Measurements from ENCODE around the gene KIR2DL1. TPM values are rescaled to one million over a fixed set of nuclear protein-coding genes. Genes with fewer than 3 reads are reported as not detected.
A peak's percentile ranks its signal among the peaks of the same experiment; 100 is the strongest.
"Not testable (repeated sequence)": the region's sequence is repeated elsewhere in the genome, so short reads cannot be mapped to it uniquely, and the experiment has no call there.

Gene KIR2DL1
- 1 to 10 TPM in 2 of 5 experiments, not detected in 3; 1.0 to 1.2 TPM for total RNA-seq
- not detected for polyA plus RNA-seq
- total RNA-seq: not detected

- H3K9me3 ChIP-seq (ENCODE audit: control insufficient read depth in 2 of 3, low read length in 3 of 3); H3K36me3 Mint-ChIP-seq; H3K36me3 ChIP-seq (ENCODE audit: control insufficient read depth in 2 of 3, insufficient read depth in 3 of 3, low read length in 3 of 3); intact Hi-C loops (cut with micrococcal nuclease); H3K4me1 ChIP-seq (ENCODE audit: control insufficient read depth in 2 of 2, insufficient read depth in 2 of 2, low read length in 2 of 2); POLR2A ChIA-PET; H3K27ac ChIP-seq (ENCODE audit: low read depth, low read length); DNase-seq; CTCF ChIA-PET; ATAC-seq; H3K27me3 ChIP-seq (ENCODE audit: control insufficient read depth in 2 of 2, insufficient read depth in 2 of 2, low read length in 2 of 2); H3K4me3 ChIP-seq (ENCODE audit: low read length); H3K4me3 Mint-ChIP-seq; H3K4me1 Mint-ChIP-seq: not testable (repeated sequence)
- Mint-ChIP-seq H3K9me3 (peaks cover 0 to 21% (median 4%) of the 10 kb centered on the region in 11 donors), H3K27me3 (peaks cover 0 to 43% (median 12%) of the 10 kb centered on the region in 5 donors), H3K27ac (peak within 1 kb of the TSS in 1 of 9 donors; percentile 35)
Measured at GRCh38 chr19:54769646-54770045, at the start of gene KIR2DL1. TSS of gene KIR2DL1 (plus strand) at chr19:54769793. CDS start at chr19:54769851, 58 bp downstream.

- Mint-ChIP-seq H3K9me3 (peaks cover 6 to 62% (median 27%) of the 10 kb centered on the region in 11 donors), H3K27me3 (peaks cover 0 to 32% (median 23%) of the 10 kb centered on the region in 5 donors), H3K27ac (no peak within 1 kb of the TSS), H3K4me1 (peaks cover 0 to 8% (median 0%) of the 10 kb centered on the region in 7 donors), H3K4me3 (no peak within 1 kb of the TSS), H3K36me3 (peaks cover 0 to 8% (median 0%) of the 10 kb centered on the region in 5 donors)
- Histone ChIP-seq H3K36me3 (ENCODE audit: control insufficient read depth in 2 of 3, insufficient read depth in 3 of 3, low read length in 3 of 3) (no peaks in the 10 kb centered on the region), H3K27ac (ENCODE audit: low read depth, low read length) (no peak within 1 kb of the TSS), H3K4me1 (ENCODE audit: control insufficient read depth in 2 of 2, insufficient read depth in 2 of 2, low read length in 2 of 2) (no peaks in the 10 kb centered on the region), H3K4me3 (ENCODE audit: low read length) (no peak within 1 kb of the TSS), H3K27me3 (ENCODE audit: control insufficient read depth in 2 of 2, insufficient read depth in 2 of 2, low read length in 2 of 2) (no peaks in the 10 kb centered on the region), H3K9me3 (ENCODE audit: control insufficient read depth in 2 of 3, low read length in 3 of 3) (peaks cover 0 to 5% (median 0%) of the 10 kb centered on the region in 3 experiments)
- POLR2A ChIA-PET: no interaction called here
- DNase-seq: no peak
- CTCF ChIA-PET: no interaction called here
- no peak for ATAC-seq
- intact Hi-C loops (cut with micrococcal nuclease): no loop called here
Measured at GRCh38 chr19:54724142-54724541, 45.5 kb upstream of the KIR2DL1 start, which contains the start of gene KIR3DL3. TSS of gene KIR3DL3 (plus strand) at chr19:54724442. CDS start at chr19:54724497, 55 bp downstream.

GRCh38 chr19:54724644-54725043 is 44.9 kb upstream of the KIR2DL1 start:
- no peak for DNase-seq
- ChIA-PET CTCF (no interaction called here), POLR2A (no interaction called here)
- intact Hi-C loops (cut with micrococcal nuclease): no loop called here
- H3K27ac ChIP-seq (ENCODE audit: low read depth, low read length): no peak overlapping the region
- Mint-ChIP-seq H3K9me3 (peaks cover 6 to 57% (median 23%) of the 10 kb centered on the region in 11 donors), H3K27me3 (peaks cover 0 to 33% (median 24%) of the 10 kb centered on the region in 5 donors), H3K4me3 (no peak overlapping the region), H3K27ac (no peak overlapping the region), H3K4me1 (peaks cover 0 to 8% (median 0%) of the 10 kb centered on the region in 7 donors), H3K36me3 (peaks cover 0 to 8% (median 0%) of the 10 kb centered on the region in 5 donors)
- H3K4me1 ChIP-seq (ENCODE audit: control insufficient read depth in 2 of 2, insufficient read depth in 2 of 2, low read length in 2 of 2): no peaks in the 10 kb centered on the region
- peaks cover 0 to 5% (median 0%) of the 10 kb centered on the region in 3 experiments for H3K9me3 ChIP-seq (ENCODE audit: control insufficient read depth in 2 of 3, low read length in 3 of 3)
- no peak overlapping the region for H3K4me3 ChIP-seq (ENCODE audit: low read length)
- no peak for ATAC-seq
- no peaks in the 10 kb centered on the region for H3K36me3 ChIP-seq (ENCODE audit: control insufficient read depth in 2 of 3, insufficient read depth in 3 of 3, low read length in 3 of 3)
- H3K27me3 ChIP-seq (ENCODE audit: control insufficient read depth in 2 of 2, insufficient read depth in 2 of 2, low read length in 2 of 2): no peaks in the 10 kb centered on the region

GRCh38 chr19:54725321-54725720 is 44.3 kb upstream of the KIR2DL1 start:
- no peak overlapping the region for H3K4me3 Mint-ChIP-seq
- Histone ChIP-seq H3K4me3 (ENCODE audit: low read length) (no peak overlapping the region), H3K27me3 (ENCODE audit: control insufficient read depth in 2 of 2, insufficient read depth in 2 of 2, low read length in 2 of 2) (no peaks in the 10 kb centered on the region), H3K36me3 (ENCODE audit: control insufficient read depth in 2 of 3, insufficient read depth in 3 of 3, low read length in 3 of 3) (no peaks in the 10 kb centered on the region), H3K9me3 (ENCODE audit: control insufficient read depth in 2 of 3, low read length in 3 of 3) (peaks cover 0 to 5% (median 0%) of the 10 kb centered on the region in 3 experiments), H3K4me1 (ENCODE audit: control insufficient read depth in 2 of 2, insufficient read depth in 2 of 2, low read length in 2 of 2) (no peaks in the 10 kb centered on the region), H3K27ac (ENCODE audit: low read depth, low read length) (no peak overlapping the region)
- H3K9me3 Mint-ChIP-seq: peaks cover 6 to 50% (median 17%) of the 10 kb centered on the region in 11 donors
- intact Hi-C loops (cut with micrococcal nuclease): no loop called here
- peaks cover 0 to 8% (median 0%) of the 10 kb centered on the region in 7 donors for H3K4me1 Mint-ChIP-seq
- DNase-seq (no peak), ATAC-seq (no peak)
- H3K27me3 Mint-ChIP-seq: peaks cover 0 to 33% (median 24%) of the 10 kb centered on the region in 5 donors
- CTCF ChIA-PET: no interaction called here
- H3K36me3 Mint-ChIP-seq: peaks cover 0 to 8% (median 0%) of the 10 kb centered on the region in 5 donors
- POLR2A ChIA-PET: no interaction called here
- no peak overlapping the region for H3K27ac Mint-ChIP-seq

- Histone ChIP-seq H3K27ac (ENCODE audit: low read depth, low read length) (no peak overlapping the region), H3K4me3 (ENCODE audit: low read length) (no peak overlapping the region), H3K4me1 (ENCODE audit: control insufficient read depth in 2 of 2, insufficient read depth in 2 of 2, low read length in 2 of 2) (no peaks in the 10 kb centered on the region), H3K9me3 (ENCODE audit: control insufficient read depth in 2 of 3, low read length in 3 of 3) (no peaks in the 10 kb centered on the region), H3K27me3 (ENCODE audit: control insufficient read depth in 2 of 2, insufficient read depth in 2 of 2, low read length in 2 of 2) (no peaks in the 10 kb centered on the region), H3K36me3 (ENCODE audit: control insufficient read depth in 2 of 3, insufficient read depth in 3 of 3, low read length in 3 of 3) (no peaks in the 10 kb centered on the region)
- ATAC-seq (no peak), DNase-seq (no peak)
- Mint-ChIP-seq H3K4me1 (peaks cover 0 to 8% (median 0%) of the 10 kb centered on the region in 7 donors), H3K36me3 (peaks cover 0 to 8% (median 0%) of the 10 kb centered on the region in 5 donors), H3K9me3 (peaks cover 6 to 30% (median 10%) of the 10 kb centered on the region in 11 donors), H3K27me3 (peaks cover 0 to 44% (median 37%) of the 10 kb centered on the region in 5 donors), H3K27ac (no peak overlapping the region), H3K4me3 (no peak overlapping the region)
- CTCF ChIA-PET: no interaction called here
- POLR2A ChIA-PET: no interaction called here
- intact Hi-C loops (cut with micrococcal nuclease): no loop called here
Measured at GRCh38 chr19:54727562-54727961, 42.0 kb upstream of the KIR2DL1 start.

GRCh38 chr19:54728167-54728566 is 41.4 kb upstream of the KIR2DL1 start:
- no peak for ATAC-seq
- Mint-ChIP-seq H3K9me3 (peaks cover under 1 to 28% (median 10%) of the 10 kb centered on the region in 11 donors), H3K4me1 (peaks cover 0 to 8% (median 0%) of the 10 kb centered on the region in 7 donors), H3K4me3 (no peak overlapping the region), H3K27ac (peak overlapping the region in 1 of 9 donors; percentile 18), H3K27me3 (peaks cover 0 to 47% (median 37%) of the 10 kb centered on the region in 5 donors), H3K36me3 (peaks cover 0 to 4% (median 0%) of the 10 kb centered on the region in 5 donors)
- CTCF ChIA-PET: no interaction called here
- no peaks in the 10 kb centered on the region for H3K4me1 ChIP-seq (ENCODE audit: control insufficient read depth in 2 of 2, insufficient read depth in 2 of 2, low read length in 2 of 2)
- no peak overlapping the region for H3K27ac ChIP-seq (ENCODE audit: low read depth, low read length)
- no peaks in the 10 kb centered on the region for H3K36me3 ChIP-seq (ENCODE audit: control insufficient read depth in 2 of 3, insufficient read depth in 3 of 3, low read length in 3 of 3)
- POLR2A ChIA-PET: no interaction called here
- intact Hi-C loops (cut with micrococcal nuclease): no loop called here
- no peak for DNase-seq
- H3K4me3 ChIP-seq (ENCODE audit: low read length): no peak overlapping the region
- no peaks in the 10 kb centered on the region for H3K27me3 ChIP-seq (ENCODE audit: control insufficient read depth in 2 of 2, insufficient read depth in 2 of 2, low read length in 2 of 2)
- H3K9me3 ChIP-seq (ENCODE audit: control insufficient read depth in 2 of 3, low read length in 3 of 3): no peaks in the 10 kb centered on the region
